GM18511 (cell line): ENCODE data around the gene CATSPER3.

ENCODE experiments used
- ATAC-seq: cut with Tn5 transposase; IDR thresholded peaks from one replicate; pipeline ENCODE4 v1.9.1; 2021; ENCODE audit warnings: mild to moderate bottlenecking, moderate library complexity; ENCODE audit not compliant: unreplicated experiment

CATSPER3 gene

GRCh38 chr5:135040034-135040332 lies 72.3 kb downstream of the CATSPER3 start:
- ATAC-seq: no peak

DNA sequence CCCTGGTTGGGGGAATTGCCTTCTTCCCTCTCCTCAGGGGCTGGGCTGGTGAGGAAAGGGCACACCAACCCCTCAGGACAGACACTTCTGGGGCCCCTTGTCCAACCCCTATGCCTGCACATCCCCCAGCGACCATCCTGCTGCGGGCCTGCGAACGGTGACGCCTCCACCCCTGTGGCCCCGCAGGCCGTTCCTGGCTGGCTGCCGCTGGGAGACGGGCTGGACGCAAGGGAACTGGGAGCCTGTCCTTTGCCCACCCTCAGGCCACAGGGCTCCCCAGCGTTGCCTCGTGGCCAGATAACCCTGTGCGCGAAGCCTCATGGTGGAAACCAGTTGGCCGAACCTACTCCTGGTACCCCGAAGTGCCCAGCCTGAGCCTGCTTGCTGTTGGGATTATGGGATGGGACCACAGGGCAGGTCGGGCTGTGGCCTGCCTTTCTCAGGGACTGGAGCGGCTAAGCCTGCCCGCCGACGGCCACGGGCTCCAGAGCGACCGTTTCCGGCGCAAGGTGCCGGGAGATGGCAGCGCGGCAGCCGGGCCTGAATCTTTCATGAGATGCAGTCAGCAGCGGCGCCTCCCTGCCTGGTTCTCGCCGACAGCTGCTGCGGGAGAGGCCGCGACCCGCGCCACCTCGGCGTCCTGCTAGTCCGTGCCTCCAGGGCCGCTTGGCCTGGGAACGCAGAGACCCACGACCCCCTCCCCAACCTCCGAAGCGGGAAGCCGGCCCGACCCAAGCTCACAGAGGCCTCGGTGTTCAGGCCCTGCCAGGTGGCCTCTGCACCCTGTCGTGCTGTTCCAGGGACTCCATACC lies 72.8 kb downstream of the CATSPER3 start:
- ATAC-seq: no peak

DNA sequence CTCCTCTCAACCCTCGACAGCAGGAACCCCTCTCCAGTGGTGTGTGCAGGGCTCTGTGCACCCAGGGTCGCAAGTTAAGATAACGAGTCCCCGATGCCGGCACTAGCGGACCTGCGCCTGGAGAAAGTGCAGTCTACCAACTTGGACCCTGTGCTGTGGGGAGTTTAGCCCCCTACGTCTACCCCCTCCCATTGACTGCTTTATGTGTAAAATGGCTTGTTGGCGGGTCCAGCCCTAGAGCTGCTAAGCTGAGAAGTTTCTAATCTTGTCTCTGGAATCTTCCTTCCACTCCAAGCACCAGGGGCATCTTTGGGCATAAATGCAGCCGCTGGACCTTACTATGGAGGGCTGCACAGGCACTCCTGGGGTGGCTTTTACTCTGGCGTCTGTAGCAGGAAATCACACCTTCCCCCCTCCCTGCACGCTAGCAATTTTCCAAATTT lies 73.5 kb downstream of the CATSPER3 start:
- ATAC-seq: no peak

- ATAC-seq: no peak
Measured at GRCh38 chr5:135041726-135042125, 74.0 kb downstream of the CATSPER3 start.

DNA sequence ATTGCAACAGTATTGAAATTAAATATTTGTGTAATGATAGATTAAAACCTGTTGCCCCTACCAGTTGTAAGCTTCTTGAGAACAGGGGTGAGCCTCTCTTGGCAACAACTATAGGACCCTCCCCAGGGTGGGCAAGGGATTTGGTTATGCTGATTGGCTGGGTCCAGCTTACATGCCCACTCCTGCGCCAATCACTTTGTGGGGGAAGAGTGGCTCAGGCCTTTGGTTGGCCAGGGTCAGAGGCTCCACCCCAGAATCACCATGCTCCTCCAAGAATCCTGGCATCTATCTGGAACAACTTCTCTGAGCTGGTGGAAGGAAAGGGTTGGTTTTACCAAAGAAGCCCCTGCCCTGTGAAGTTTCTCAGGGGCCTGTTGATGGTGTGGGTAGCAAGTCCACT lies 74.9 kb downstream of the CATSPER3 start:
- no peak for ATAC-seq

DNA sequence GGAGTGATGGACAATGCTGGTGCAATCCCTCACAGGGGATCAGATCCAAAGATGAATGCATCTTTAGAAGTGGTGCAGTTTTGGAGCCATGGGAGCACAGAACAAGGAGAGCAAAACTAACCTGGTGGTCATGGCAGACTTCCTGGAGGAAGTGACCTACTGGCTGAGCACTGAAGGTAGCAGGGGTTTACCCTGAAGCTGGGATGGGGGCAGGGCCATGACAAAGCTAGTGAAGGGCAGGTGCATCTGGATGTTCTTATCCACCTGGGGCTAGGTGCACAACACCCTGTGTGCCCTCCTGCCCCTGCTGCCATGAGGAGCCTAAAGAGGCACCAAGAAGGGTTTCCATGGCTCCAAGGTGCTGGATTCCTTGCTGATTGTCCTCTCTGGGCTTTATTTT lies 77.8 kb downstream of the CATSPER3 start:
- ATAC-seq: no peak

DNA sequence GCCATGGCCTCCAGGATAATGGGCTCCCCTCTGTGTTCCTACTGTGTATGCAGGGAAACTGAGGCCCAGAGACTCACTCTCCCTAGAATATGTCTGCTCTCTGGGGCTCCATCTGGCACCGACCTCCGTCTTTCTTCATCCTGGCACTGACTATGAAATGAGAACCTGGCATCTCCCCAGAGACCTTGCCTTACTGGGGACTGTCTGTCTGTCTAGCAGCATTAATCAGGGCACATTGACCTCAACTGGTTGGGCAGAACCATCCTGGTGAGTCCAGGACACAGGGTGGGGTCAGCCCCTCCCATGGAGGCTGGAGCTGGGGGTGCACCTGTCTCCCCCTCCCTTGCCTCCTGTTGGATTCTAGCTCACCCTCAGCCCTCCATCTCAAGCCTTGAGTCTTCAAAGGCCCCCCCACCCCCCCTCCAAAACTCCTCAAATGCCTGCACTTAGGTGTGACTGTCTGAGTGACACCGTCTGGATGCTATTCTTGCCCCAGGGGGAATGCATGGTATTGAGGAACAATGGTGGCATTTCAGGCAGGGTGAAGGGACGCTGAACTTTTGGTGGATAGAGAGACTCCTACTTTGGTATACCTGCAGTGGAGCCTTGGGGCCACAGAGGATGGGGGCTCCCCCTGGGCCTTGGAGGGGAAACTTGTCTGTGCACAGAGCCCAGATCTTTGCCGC lies 79.1 kb downstream of the CATSPER3 start:
- ATAC-seq: no peak

- ATAC-seq: no peak
Measured at GRCh38 chr5:135047347-135047695, 79.6 kb downstream of the CATSPER3 start.

- ATAC-seq: no peak
Measured at GRCh38 chr5:135048286-135048685, 80.6 kb downstream of the CATSPER3 start.

DNA sequence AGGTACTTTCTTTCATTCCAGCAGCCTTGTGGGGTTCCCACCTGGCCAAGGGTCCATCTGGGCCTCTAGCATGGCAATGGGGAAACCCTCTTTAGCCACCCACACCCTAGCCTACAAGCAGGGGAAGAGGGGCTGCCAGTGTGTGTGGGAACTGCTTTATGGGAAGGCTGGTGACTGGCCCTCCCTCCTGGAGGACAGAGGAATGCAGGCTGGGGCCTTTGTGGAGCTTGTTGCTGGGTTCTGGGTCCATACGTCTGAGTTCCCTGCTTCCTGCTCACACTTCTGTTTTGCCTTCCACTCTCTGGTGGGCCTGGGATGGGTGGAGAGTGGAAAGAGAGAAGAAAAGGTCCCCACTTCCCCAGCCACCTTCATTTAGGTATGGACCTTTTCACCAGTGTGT lies 81.2 kb downstream of the CATSPER3 start:
- no peak for ATAC-seq

GRCh38 chr5:135050244-135050767 lies 82.6 kb downstream of the CATSPER3 start:
- no peak for ATAC-seq

- no peak for ATAC-seq
Measured at GRCh38 chr5:135051399-135051798, 83.7 kb downstream of the CATSPER3 start.

DNA sequence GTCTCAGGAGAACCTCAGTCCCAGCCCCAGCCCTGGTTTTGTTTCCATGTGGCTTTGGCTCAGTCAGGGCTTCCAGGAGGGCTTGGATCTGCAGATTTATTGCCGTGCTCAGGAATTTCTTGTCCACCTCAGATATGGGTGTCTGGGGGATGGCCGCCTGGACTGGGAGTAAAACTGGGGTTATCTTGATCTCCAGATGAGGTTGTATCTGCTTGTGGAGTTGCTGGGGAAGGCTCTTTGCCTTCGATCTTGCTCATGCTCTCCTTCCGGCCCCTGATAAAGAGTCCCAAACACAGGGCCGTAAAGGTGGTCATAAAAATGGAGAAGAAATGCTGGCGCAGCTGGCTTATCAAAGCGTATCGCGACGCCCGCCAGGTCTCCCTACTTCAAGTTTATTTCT lies 84.2 kb downstream of the CATSPER3 start:
- no peak for ATAC-seq

DNA sequence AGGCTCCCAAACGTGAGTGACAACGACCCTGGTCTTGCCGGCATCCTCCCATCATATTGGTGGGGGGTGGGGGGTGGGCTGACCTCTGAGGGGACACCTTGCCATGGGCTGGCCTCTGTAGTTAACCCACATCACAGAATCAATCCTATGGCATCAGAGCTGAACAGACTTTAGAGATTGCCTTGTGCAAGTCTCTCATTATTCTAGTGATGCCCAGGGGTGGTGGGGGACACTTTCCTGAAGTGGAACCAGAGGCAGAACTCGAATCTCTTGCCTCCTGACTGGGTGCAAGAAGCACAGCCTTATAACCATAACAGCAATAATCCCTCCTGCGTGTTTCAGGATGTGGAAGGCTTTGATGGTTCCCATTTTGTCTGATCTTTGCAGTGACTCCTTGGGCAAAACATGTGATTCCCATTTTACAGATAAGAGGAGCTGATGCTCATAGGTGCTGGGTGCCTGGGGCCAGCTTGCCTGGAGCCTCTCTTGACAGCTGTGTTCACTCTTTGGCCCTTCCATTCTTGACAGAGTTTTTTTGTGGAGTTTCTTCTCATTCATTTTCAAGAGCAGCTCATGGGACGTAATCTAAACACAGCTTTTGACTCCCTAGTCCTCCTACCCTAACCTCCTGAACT lies 84.9 kb downstream of the CATSPER3 start:
- no peak for ATAC-seq

GRCh38 chr5:135053278-135053677 lies 85.6 kb downstream of the CATSPER3 start:
- peak; percentile 98 for ATAC-seq

DNA sequence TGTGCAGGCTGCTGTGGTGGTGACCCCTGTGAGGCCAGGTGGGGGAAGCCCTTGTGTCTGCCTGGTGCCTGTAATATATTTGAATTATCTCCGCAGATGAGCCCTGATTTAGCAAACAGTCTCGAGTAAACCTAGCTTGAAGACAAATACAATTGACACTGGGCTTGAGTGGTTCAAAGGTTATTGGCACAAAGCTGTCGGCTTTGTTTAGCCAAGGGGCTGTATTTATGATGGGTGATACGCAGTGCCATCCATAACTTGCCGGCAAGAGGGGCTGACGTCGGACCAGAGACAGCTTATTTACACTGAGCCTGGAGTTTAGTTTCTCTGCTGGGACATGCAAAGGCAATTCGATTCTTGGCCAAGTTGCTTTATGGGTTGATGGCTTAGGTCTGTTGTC lies 86.3 kb downstream of the CATSPER3 start:
- no peak for ATAC-seq

- ATAC-seq: no peak
Measured at GRCh38 chr5:135054546-135054945, 86.8 kb downstream of the CATSPER3 start.

- ATAC-seq: no peak
Measured at GRCh38 chr5:135055396-135055795, 87.7 kb downstream of the CATSPER3 start.

- no peak for ATAC-seq
Measured at GRCh38 chr5:135056316-135057030, 88.8 kb downstream of the CATSPER3 start.

GRCh38 chr5:135057233-135057632 lies 89.5 kb downstream of the CATSPER3 start:
- ATAC-seq: no peak

- ATAC-seq: no peak
Measured at GRCh38 chr5:135058331-135058732, 90.6 kb downstream of the CATSPER3 start.
